Measurements from ENCODE around the gene AGAP1. TPM values are rescaled to one million over a fixed set of nuclear protein-coding genes. Genes with fewer than 3 reads are reported as not detected.

AGAP1 gene
- total RNA-seq, 4 donors from 2014 or later = 23.4 to 46.5 (median 29.3) TPM

GRCh38 chr2:236167297-236168109 is 673.7 kb downstream of the AGAP1 start:
- Histone ChIP-seq H3K27me3 (peaks cover 76% of the 10 kb centered on the region), H3K4me1 (peaks cover 30 to 56% of the 10 kb centered on the region in 2 donors), H3K36me3 (no peaks in the 10 kb centered on the region), H3K9me3 (no peaks in the 10 kb centered on the region), H3K27ac (no peak overlapping the region), H3K4me3 (replicated peaks in 1 of 3) (peak overlapping the region in 1 of 3 donors; percentile 4)
- intact Hi-C loops (cut with DNase I) = no loop called here
- WGBS, 2 donors = 1 to 2% methylated on average over 19 to 54 of the region's 112 CpGs
- no peak for DNase-seq
- TF ChIP-seq POLR2A (IDR thresholded peaks at IDR 0.05) = no peak
- TF ChIP-seq, protein P1, sequence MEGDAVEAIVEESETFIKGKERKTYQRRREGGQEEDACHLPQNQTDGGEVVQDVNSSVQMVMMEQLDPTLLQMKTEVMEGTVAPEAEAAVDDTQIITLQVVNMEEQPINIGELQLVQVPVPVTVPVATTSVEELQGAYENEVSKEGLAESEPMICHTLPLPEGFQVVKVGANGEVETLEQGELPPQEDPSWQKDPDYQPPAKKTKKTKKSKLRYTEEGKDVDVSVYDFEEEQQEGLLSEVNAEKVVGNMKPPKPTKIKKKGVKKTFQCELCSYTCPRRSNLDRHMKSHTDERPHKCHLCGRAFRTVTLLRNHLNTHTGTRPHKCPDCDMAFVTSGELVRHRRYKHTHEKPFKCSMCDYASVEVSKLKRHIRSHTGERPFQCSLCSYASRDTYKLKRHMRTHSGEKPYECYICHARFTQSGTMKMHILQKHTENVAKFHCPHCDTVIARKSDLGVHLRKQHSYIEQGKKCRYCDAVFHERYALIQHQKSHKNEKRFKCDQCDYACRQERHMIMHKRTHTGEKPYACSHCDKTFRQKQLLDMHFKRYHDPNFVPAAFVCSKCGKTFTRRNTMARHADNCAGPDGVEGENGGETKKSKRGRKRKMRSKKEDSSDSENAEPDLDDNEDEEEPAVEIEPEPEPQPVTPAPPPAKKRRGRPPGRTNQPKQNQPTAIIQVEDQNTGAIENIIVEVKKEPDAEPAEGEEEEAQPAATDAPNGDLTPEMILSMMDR (IDR thresholded peaks at IDR 0.05) = no peak

DNA sequence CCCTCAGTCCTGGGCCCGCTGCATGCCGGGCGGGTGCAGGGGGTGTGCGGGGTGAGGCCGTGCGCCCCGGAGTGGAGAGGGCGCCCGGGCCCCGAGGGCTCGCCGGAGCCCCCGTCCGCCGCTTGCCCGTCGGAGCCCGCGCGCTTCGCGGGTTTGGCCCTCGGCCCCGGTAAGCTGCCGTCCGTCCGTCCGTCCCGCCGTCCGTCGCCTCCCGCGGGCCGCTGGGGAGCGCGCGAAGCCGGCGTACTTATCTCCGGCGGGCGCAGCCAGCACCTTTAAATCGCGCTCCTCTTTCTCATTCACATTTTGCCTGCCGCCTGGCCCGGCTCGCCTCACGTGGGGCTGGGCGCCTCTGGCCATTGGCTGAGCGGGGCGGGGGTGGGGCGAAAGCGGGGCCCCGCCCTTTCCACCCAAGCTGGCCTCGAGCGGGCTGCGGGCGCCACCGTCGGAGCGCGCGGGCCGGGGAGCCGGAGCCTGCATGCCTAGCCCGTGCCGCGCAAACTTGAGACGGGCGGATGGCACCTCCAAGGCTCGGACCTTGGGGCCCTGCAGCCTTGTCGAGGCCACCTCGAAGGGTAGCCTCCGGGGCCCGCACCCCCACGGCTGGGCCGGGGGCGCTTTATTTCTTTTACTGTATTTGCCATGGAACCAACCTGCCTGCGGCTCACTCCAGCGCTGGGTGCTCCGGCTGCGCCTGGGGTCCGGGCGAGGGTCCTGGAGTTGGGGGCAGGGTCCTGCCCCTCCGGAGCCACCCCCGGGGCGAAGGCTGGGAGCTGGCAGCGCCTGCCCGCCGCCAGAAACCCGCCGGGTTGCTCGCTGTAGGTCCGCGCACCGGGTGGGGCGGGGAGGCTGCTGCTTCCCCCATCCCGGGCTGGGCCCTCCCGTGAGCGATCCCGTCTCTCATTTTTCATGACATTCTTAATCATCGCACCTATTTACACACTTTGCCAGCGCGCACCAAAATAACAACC is 674.6 kb downstream of the AGAP1 start, which contains the start of gene GBX2:
Gene GBX2 (minus strand): TSS at position 277 of the 971 bp plus-strand sequence. CDS start 415 bp downstream, outside the sequence.
- Histone ChIP-seq H3K36me3 (no peaks in the 10 kb centered on the region), H3K4me3 (replicated peaks in 1 of 3) (peak within 1 kb of the TSS in 1 of 3 donors; percentile 4), H3K9me3 (no peaks in the 10 kb centered on the region), H3K27ac (no peak within 1 kb of the TSS), H3K27me3 (peaks cover 79% of the 10 kb centered on the region), H3K4me1 (peaks cover 30 to 60% of the 10 kb centered on the region in 2 donors)
- DNase-seq = peak; percentile 13 to 18
- TF ChIP-seq, protein P1 (IDR thresholded peaks at IDR 0.05) = no peak
- TF ChIP-seq POLR2A (IDR thresholded peaks at IDR 0.05) = no peak
- intact Hi-C loops (cut with DNase I) = no loop called here
- 4 to 5% methylated on average over 58 to 70 of the region's 105 CpGs for WGBS, 2 donors

DNA sequence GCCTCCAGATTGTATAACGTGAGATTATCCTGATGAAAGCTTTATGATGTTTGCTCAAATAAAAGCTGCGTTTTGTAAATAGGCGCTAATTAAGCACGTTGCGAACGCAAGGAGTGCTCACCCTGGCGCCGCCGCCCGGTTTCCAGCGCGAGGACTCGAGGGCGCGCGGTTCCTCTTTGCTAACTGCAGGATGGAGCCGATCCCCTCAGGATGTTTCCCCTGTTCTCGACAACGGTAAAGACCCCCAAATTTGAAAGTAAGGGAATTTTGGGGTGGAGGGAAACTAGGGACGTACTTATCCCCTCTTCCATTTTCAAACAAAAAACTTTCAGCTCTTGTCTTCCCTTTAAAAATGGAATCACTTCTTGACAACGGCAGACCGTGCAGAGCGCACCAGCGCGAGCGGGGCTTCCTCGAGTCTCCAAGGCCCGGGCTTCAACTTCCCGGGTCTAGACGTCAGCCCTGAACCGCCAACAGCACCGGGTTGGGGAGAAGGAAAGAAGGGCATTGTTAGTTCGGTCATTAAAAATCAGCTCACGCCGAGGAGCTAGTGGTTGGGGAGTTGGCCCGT is 675.4 kb downstream of the AGAP1 start:
- TF ChIP-seq, protein P1 (IDR thresholded peaks at IDR 0.05) = no peak
- TF ChIP-seq POLR2A (IDR thresholded peaks at IDR 0.05) = no peak
- intact Hi-C loops (cut with DNase I) = no loop called here
- Histone ChIP-seq H3K27ac (no peak overlapping the region), H3K4me3 (replicated peaks in 1 of 3) (no peak overlapping the region), H3K27me3 (peaks cover 79% of the 10 kb centered on the region), H3K4me1 (peaks cover 26 to 52% of the 10 kb centered on the region in 2 donors), H3K9me3 (no peaks in the 10 kb centered on the region), H3K36me3 (no peaks in the 10 kb centered on the region)
- 6 to 8% methylated on average over 36 of the region's 36 CpGs for WGBS, 2 donors
- no peak for DNase-seq

GRCh38 chr2:236169741-236170589 is 676.1 kb downstream of the AGAP1 start:
- DNase-seq = no peak

More at GRCh38 chr2:236169741-236170589, 676.1 kb downstream of the AGAP1 start:
- Histone ChIP-seq H3K27me3 (peaks cover 78% of the 10 kb centered on the region), H3K9me3 (no peaks in the 10 kb centered on the region), H3K4me1 (peaks cover 19 to 44% of the 10 kb centered on the region in 2 donors), H3K27ac (no peak overlapping the region), H3K4me3 (replicated peaks in 1 of 3) (no peak overlapping the region), H3K36me3 (no peaks in the 10 kb centered on the region)
- intact Hi-C loops (cut with DNase I) = no loop called here
- 6 to 8% methylated on average over 36 to 38 of the region's 38 CpGs for whole genome bisulfite sequencing, 2 donors
- TF ChIP-seq, protein P1 (IDR thresholded peaks at IDR 0.05) = no peak
- no peak for TF ChIP-seq POLR2A (IDR thresholded peaks at IDR 0.05)

Data from thyroid gland (tissue), 4 donors.